Body of pancreas (tissue), 4 donors: ENCODE data around the gene LARP4B. TPM values are rescaled to one million over a fixed set of nuclear protein-coding genes. Genes with fewer than 3 reads are reported as not detected.

Experiments
- ATAC-seq: fragments of 150-250 bp; one replicate; pipeline ENCODE4 v1.9.1; 2016
- DNase-seq, 4 donors: peaks; one replicate each; pipeline ENCODE4 v3.0.0-alpha.2; 2019
- H3K27ac ChIP-seq, 4 donors: fragments of 200-600 bp; sonication (generic); 1 replicate in 3 of 4; 2 replicates in 1 of 4; pipeline versions ENCODE4 v1.5.1 to v1.6.1; 2016 to 2019; ENCODE audit warnings: mild to moderate bottlenecking in 1 of 4, mixed read lengths in 1 of 4, moderate library complexity in 1 of 4
- H3K27me3 ChIP-seq, 2 donors: fragments of 200-600 bp; sonication (generic); one replicate each; pipeline ENCODE4 v1.6.0; 2016; ENCODE audit warnings: mild to moderate bottlenecking in 1 of 2
- H3K36me3 ChIP-seq, 2 donors: fragments of 200-600 bp; sonication (generic); replicated peaks in 1 of 2; 2 replicates each; pipeline ENCODE4 v1.5.1; 2016; ENCODE audit warnings: low read depth in 2 of 2; ENCODE audit not compliant: insufficient read depth in 1 of 2
- H3K4me1 ChIP-seq: fragments of 200-600 bp; sonication (generic); one replicate; pipeline ENCODE4 v1.6.0; 2016
- H3K4me3 ChIP-seq, 2 donors: fragments of 200-600 bp; sonication (generic); 1 replicate in 1 of 2; 2 replicates in 1 of 2; pipeline ENCODE4 v1.5.1; 2016 to 2019
- H3K9me3 ChIP-seq, 3 donors: fragments of 200-600 bp; sonication (generic); 1 replicate in 2 of 3; 2 replicates in 1 of 3; pipeline ENCODE4 v1.5.1; 2016
- POLR2A ChIP-seq, 3 donors: fragments of 450-650 bp; IDR thresholded peaks; one replicate each; pipeline ENCODE4 v1.6.1; 2016; ENCODE audit warnings: antibody characterized with exemption in 3 of 3, mild to moderate bottlenecking in 2 of 3
- WGBS, 2 donors: methylation state at CpG; one replicate each; pipeline ENCODE4 v1.1.5; 2017; 5-methylcytosine and 5-hydroxymethylcytosine counted together
- intact Hi-C: fragments of 100-400 bp; cut with DNase I; formaldehyde crosslinking; loops from one replicate; pipeline ENCODE4 v1.15.1; 2023
- total RNA-seq, 2 donors: library from RNA; depleted of rRNA; stranded (reverse); fragments of >200 nt; gene quantifications; one replicate each; pipeline ENCODE4 v1.1.0, GENCODE V29; 2016
- TF ChIP-seq, protein P1 (sequence below), 7 experiments: fragments of 450-650 bp in 4 of 7; fragments of 200-600 bp in 3 of 7; sonication (generic) in 3 of 7; IDR thresholded peaks; one replicate each; pipeline ENCODE4 v1.5.1; 2016 to 2019; ENCODE audit warnings: antibody characterized with exemption in 7 of 7

Gene LARP4B
- total RNA-seq, 2 donors from 2014 or later = 41.0 to 61.6 TPM

DNA sequence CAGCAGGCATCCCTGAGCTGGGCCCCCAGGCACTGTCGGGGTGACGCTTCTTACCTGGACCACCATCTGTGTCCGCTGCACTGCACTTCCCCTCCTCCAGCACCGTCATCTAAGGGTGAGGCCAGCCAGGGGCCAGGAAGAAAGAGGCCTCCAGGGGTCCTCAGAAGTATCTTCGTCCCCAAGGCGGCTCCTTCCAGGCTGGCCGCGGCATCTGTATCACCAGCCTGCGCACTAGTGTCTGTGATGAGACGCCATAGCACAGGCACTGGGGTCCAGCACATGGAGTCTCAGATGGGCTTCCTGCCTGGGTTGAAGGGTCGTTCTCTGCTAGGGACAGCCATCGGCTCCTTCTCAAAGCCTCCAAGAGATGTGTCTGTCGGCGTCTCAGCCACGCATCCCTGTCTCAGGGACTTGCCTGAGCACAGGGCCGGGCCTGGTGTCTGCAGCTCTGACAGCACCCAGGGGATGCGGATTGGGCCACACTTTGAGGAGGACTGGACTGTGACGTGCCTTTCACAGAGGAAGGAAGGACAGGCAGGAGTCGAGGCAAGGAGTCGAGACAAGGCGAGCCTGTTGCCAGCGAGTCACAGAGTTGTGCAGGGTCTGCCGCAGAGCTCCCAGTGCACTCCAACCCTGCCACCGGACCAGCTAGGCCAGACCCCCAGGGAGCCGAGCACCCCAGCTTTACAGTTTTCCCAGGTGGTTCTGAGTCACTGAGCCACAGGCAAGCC is 140.5 kb downstream of the LARP4B start:
- no peaks in the 10 kb centered on the region for H3K27me3 ChIP-seq
- no peaks in the 10 kb centered on the region for H3K36me3 ChIP-seq
- DNase-seq (peak in 1 of 4 donors; percentile 11), ATAC-seq (no peak)
- WGBS, 2 donors = 84 to 85% methylated on average over 18 to 21 of the region's 25 CpGs
- intact Hi-C loops = loop anchor here (5.0 kb wide), 1 partner anchor 284 kb away; no protein-coding TSS in a partner anchor
- no peak overlapping the region for H3K27ac ChIP-seq
- peaks cover 10% of the 10 kb centered on the region for H3K4me1 ChIP-seq
- TF ChIP-seq POLR2A (IDR thresholded peaks at IDR 0.05) = no peak
- H3K9me3 ChIP-seq = no peaks in the 10 kb centered on the region
- H3K4me3 ChIP-seq = no peak overlapping the region

DNA sequence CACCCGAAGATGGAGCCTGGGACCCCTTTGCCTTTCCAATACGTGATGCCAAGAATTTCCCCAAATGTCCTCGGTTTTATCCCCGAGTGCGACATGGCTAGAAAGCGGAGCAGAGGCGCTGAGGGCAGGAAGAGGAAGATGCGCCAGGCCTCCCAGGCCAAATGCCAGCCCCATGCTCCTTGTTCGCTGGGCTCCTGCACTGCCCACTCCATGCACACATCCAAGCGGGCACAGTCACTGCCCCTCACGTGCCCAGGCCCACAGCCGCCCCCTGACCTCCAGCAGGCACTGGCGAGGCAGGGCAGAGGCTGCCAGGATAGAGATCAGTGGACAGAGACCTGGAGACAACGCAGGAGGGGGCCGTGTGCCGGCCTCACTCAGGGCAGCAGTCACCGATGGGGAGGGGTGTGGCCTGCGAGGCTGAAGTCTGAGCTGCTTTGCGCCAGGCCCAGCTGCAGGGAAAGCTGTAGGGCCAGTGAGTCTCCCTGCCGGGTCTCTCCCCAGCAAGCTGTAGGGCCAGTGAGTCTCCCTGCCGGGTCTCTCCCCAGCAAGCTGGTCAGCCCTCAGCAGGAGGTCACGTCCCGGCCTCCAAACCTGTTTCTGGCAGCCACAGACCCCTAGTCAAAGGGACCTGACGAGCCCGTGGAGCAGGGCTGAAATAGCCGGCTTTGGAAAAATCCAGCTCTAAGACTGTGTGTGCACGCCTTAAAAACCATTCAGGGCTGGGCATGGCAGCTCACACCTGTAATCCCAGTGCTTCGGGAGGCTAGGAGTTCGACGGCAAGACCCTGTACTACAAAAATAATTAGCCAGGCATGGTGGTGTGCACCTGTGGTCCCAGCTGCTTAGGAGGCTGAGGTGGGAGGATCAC is 141.4 kb downstream of the LARP4B start:
- no peaks in the 10 kb centered on the region for H3K27me3 ChIP-seq
- H3K4me1 ChIP-seq = peaks cover 14% of the 10 kb centered on the region
- H3K9me3 ChIP-seq = no peaks in the 10 kb centered on the region
- TF ChIP-seq POLR2A (IDR thresholded peaks at IDR 0.05) = no peak
- TF ChIP-seq, protein P1, sequence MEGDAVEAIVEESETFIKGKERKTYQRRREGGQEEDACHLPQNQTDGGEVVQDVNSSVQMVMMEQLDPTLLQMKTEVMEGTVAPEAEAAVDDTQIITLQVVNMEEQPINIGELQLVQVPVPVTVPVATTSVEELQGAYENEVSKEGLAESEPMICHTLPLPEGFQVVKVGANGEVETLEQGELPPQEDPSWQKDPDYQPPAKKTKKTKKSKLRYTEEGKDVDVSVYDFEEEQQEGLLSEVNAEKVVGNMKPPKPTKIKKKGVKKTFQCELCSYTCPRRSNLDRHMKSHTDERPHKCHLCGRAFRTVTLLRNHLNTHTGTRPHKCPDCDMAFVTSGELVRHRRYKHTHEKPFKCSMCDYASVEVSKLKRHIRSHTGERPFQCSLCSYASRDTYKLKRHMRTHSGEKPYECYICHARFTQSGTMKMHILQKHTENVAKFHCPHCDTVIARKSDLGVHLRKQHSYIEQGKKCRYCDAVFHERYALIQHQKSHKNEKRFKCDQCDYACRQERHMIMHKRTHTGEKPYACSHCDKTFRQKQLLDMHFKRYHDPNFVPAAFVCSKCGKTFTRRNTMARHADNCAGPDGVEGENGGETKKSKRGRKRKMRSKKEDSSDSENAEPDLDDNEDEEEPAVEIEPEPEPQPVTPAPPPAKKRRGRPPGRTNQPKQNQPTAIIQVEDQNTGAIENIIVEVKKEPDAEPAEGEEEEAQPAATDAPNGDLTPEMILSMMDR (IDR thresholded peaks at IDR 0.05) = no peak
- H3K27ac ChIP-seq = no peak overlapping the region
- WGBS, 2 donors = 63 to 64% methylated on average over 16 to 25 of the region's 30 CpGs
- no peak for DNase-seq
- no peak for ATAC-seq
- no peak overlapping the region for H3K4me3 ChIP-seq
- intact Hi-C loops = loop anchor here (5.0 kb wide), 1 partner anchor 283 kb away; no protein-coding TSS in a partner anchor
- no peaks in the 10 kb centered on the region for H3K36me3 ChIP-seq

DNA sequence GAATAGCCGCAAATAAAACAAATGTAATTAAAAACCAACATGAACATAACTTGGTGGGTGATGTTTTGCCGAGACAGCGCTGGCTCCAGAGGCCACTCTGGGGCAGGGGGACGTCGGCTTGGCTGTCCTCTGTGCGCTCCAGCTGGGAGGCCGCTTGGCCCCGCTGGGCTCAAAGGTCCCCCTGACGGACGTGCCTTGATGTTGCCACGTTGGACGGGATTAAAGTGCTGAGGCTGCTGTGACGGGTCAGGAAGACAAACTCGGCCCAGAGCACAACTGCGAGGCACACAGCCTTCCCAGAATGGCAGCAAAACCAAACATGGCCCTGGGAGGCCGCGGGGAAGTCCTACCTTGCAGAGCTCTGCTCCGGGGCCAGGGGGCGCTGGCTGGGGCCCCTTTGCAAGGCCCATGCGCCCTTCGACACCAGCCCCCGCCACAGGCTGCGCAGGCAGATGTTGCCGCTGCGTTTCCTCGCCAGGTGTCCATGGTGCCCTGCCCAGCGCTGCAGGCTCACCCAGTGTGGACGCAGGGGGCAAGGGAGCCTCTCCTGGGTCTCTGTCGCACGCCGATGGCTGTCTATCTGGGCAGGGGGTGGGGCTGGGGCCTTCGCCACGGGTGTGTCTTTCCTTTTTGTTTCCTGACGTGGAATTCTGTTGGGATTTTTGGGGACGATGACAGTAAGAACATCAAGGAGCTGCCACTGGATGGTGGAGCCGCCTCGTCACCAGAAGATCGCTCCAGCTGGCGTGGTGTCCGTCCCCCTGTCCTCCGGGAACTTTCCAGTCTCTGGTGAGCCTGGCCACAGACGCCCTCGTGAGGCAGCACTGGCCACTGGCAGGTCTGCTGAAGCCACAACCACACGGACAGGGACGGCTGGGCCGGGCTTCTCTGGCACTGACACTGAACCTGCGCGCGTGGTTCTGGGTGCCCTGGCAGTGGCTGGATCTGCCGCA is 142.4 kb downstream of the LARP4B start:
- DNase-seq (peak; percentile 69 to 88 (median 84)), ATAC-seq (peak; percentile 78)
- peak overlapping the region in 2 of 4 donors; percentile 33 to 80 for H3K27ac ChIP-seq
- H3K9me3 ChIP-seq = no peaks in the 10 kb centered on the region
- intact Hi-C loops = no loop called here
- no peaks in the 10 kb centered on the region for H3K27me3 ChIP-seq
- 31 to 48% methylated on average over 25 to 50 of the region's 50 CpGs for WGBS, 2 donors
- H3K4me1 ChIP-seq = peaks cover 22% of the 10 kb centered on the region
- peak overlapping the region in 1 of 2 donors; percentile 47 for H3K4me3 ChIP-seq
- no peaks in the 10 kb centered on the region for H3K36me3 ChIP-seq
- TF ChIP-seq, protein P1 (IDR thresholded peaks at IDR 0.05) = peak; percentile 20 to 82 (median 58)
- TF ChIP-seq POLR2A (IDR thresholded peaks at IDR 0.05) = no peak

DNA sequence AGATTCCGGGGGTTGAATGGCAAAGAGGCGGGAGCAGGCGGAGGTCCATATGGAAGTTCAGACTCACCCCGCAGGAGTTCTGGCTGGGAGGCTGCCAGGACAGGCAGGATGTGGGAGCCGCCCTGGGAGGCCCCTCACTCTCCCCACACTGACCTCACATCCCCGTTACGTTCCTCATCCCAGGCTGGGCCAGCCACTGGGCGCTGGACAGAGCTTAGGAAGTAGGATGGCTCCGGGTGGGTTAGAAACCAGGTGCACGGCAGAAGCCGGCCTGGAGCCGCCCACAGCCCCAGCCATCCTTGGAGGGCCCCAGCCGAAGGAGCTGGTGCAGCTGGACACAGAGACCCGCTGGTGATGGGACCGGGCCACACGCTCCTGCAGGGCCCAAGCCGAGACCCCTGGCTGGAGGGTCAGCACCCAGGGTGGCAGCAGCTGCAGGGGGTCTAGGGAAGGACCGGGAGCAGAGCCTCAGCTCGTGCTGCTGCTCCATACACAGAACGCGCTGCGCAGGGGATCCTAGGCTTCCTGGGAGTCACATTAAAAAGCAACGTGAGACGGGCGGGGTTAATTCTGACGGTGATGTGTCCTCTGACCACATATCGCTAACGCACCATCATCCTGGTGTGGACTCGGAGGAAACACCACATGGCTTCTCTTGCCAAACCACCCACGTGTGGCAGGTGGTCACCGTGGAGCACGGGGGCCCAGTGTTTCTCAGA is 143.4 kb downstream of the LARP4B start:
- TF ChIP-seq, protein P1 (IDR thresholded peaks at IDR 0.05) = no peak
- TF ChIP-seq POLR2A (IDR thresholded peaks at IDR 0.05) = no peak
- Histone ChIP-seq H3K4me1 (peaks cover 25% of the 10 kb centered on the region), H3K36me3 (no peaks in the 10 kb centered on the region), H3K4me3 (no peak overlapping the region), H3K9me3 (no peaks in the 10 kb centered on the region), H3K27me3 (no peaks in the 10 kb centered on the region), H3K27ac (no peak overlapping the region)
- DNase-seq (no peak), ATAC-seq (no peak)
- 82 to 86% methylated on average over 13 to 29 of the region's 32 CpGs for WGBS, 2 donors
- intact Hi-C loops = no loop called here
